Hepatic stellate cell (primary cell): ENCODE data around the gene RPS6KA4.

Experiments used
- DNase-seq: peaks from one replicate; pipeline ENCODE4 v3.0.0; 2011; ENCODE audit warnings: low spot score

Gene RPS6KA4

DNA sequence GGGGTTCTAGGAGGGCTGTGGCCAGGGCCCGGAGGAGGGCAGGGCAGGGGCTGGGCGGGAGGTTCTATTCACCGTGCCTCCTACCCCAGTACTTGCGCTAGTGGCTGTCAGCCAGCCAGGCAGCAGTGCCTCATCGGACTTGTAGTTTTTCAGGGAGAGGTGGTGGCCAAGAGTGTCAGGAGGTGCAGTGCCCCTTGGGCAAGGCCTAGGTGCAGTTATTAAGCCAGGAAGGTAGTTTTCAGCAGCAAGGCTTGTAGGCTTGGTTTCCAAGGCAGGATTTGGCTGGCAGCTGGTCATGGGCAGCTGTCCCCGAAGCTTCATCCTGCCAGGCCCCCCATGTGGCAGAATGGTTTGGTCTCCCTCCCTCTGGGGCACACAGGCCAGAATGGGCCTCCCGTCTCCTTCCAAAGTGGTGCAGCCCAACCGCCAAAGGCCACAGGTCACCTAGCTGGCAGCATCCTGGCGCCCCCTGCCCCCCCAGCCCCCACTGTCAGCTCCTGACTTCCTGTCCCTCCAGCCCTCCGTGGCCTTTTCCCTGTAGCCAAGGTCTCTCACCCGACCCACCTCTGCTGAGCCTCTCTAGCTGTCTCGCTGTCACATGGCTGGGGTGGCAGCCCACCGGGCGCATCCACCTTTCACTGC is 10.5 kb upstream of the RPS6KA4 start:
- no peak for DNase-seq

DNA sequence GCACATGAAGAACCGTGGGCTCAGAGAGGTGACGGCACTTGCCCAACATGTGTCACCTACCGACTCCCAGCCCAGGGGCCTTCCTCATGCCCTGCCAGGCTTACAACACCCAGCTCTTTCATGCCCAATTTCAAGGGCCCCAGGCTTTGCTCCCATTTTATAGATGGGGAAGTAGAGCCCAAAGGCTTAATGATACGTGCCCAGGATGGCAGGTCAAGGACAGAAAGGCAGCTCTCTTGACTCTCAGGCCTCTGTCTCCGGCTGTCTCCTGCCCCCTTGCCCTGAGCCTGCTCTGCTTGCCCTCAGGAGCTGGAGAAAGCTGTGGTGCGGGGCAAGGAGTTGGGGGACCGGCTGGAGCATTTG is 10.0 kb upstream of the RPS6KA4 start:
- DNase-seq = no peak

DNA sequence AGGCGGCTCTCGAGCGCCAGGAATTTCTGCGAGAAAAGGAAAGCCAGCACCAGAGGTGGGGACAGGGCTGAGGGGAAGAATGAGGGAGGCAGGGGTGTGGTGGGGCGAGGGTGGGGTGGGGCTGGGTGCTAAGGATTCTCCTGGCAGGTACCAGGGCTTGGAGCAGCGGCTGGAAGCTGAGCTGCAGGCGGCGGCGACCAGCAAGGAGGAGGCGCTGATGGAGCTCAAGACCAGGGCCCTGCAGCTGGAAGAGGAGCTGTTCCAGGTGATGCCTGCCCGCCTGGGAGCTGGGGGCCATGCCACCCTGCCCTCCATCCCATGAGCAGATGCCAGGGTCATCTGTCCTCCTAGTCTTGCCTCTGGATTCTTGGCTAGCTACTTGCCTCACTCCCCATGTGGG is 9.6 kb upstream of the RPS6KA4 start:
- DNase-seq = no peak

DNA sequence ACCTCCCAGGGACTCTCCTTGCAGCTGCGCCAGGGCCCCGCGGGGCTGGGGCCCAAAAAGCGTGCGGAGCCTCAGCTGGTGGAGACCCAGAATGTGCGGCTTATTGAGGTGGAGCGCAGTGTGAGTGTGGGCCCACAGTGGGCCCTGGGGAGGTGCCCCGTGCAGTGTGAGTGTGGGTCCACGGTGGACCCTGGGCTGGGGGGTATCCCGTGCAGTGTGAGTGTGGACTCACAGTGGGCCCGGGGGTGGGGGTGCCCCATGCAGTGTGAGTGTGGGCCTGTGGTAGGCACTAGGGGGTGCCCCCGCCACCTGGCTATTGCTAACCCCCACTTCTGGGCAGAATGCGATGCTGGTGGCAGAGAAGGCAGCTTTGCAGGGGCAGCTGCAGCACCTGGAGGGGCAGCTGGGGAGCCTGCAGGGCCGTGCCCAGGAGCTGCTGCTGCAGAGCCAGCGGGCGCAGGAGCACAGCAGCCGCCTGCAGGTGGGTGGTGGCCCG is 7.8 kb upstream of the RPS6KA4 start:
- no peak for DNase-seq

DNA sequence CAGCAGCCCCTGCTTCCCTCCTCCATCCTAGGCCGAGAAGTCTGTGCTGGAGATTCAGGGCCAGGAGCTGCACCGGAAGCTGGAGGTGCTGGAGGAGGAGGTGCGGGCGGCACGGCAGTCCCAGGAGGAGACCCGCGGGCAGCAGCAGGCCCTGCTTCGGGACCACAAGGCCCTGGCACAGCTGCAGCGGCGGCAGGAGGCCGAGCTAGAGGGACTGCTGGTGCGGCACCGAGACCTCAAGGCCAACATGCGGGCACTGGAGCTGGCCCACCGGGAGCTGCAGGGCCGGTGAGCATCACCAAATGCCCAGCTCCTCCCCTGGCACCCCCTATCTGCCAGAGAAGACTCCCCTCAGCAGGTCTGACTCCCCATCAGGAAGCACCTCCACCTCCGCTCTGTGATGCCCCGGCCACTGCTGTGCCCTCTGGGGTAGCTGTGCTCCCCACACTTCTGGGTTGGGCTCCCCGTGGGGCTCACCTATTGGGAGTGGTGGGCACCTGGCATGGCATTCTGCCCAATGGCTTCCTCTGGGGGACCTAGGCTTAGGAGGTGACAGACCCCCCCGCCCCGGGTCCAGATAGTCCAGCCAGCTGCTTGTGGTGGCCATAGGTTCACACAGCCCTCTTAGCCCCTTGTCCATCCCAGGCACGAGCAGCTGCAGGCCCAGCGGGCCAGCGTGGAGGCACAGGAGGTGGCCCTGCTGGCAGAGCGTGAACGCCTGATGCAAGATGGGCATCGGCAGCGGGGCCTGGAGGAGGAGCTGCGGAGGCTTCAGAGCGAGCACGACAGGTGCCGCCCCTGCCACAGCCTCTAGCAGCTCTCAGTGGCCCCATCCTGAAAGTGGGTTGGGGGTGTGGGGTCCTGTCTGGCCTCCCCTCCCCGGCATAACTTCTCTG is 6.6 kb upstream of the RPS6KA4 start:
- DNase-seq = no peak

DNA sequence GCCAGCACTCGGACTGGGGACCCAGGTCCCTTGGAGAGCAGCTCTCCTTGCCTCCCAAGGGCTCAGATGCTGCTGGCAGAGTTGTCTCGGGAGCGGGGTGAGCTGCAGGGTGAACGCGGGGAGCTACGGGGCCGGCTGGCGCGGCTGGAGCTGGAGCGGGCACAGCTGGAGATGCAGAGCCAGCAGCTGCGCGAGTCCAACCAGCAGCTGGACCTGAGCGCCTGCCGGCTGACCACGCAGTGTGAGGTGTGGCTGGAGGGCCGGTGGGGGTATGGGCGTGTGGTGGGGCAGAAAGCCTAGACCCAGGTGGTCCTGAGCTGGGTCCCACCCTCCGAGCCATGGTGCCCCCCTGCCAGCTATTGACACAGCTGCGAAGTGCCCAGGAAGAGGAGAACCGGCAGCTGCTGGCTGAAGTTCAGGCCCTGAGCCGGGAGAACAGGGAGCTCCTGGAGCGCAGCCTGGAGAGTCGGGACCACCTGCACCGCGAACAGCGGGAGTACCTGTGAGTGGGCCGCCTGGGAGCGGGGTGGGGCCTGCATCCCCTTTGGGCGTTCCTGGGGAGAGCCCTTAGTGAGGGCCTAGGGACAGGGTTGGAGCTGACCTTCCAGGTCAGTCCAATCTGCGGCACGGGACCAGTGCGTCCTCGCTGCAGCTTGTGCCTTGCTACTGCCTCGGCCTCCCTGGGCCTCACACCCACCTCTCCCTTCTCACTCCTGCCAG is 5.8 kb upstream of the RPS6KA4 start:
- DNase-seq = no peak

DNA sequence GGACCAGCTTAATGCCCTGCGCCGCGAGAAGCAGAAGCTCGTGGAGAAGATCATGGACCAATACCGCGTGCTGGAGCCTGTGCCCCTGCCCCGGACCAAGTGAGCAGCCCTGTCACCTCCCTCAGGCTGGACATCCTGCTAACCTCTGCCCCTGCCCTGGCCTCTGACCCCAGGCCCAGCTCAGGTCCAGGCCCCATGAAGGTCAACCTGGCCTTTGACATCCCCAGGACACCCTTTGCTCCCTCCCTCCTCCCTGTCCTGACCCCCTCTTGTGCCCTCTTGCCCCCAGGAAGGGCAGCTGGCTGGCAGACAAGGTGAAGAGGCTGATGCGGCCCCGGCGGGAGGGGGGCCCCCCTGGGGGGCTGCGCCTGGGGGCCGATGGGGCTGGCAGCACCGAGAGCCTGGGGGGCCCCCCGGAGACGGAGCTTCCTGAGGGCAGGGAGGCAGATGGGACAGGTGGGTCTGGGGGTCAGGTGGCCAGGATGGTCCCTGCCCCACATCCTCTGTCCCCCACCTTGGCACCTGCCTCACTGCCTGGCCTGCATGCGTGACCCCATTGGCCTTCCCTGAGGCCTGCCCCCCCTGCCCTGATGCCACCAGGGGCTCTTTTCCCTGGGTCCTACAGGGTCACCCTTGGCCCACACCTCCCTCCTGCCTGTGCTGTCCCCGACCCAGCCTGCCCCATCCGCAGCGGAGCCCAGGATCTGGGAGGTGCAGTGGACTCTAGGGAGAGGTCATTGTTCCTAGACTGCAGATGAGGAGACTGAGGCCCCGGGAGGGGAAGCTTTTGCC is 5.1 kb upstream of the RPS6KA4 start:
- DNase-seq = no peak

DNA sequence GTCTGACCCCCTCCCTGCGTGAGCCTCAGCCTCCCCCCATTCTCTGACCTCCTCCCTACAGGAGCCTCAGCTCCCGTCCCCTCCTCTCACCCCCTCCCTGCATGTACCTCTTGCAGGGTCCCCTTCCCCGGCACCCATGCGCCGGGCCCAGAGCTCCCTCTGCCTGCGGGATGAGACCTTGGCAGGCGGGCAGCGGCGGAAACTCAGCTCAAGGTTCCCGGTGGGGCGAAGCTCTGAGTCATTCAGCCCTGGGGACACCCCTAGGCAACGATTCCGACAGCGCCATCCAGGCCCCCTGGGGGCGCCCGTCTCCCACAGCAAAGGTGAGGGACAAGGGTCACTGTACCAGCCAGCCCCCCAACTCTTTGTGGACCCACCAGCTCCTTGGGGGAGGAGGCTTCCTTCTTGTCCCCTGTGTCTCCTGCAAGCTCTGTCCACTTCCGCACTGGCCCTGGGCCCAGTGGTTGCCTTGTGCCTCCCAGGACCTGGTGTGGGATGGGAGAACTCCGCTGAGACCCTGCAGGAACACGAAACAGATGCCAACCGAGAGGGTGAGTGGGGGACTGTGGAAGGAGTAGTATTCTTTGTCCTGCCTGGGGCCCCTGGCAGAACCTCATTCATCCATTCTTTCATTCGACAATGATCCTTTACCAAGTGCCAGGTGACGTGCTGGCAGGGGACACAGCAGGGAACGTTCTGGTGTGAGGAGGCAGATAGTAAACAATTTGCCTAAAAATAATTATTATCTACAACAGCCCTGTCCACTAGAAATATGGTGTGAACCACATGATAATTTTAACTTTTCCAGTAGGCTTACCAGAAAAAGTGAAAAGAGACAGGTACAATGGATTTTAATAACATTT is 3.7 kb upstream of the RPS6KA4 start:
- peak; percentile 97 for DNase-seq

DNA sequence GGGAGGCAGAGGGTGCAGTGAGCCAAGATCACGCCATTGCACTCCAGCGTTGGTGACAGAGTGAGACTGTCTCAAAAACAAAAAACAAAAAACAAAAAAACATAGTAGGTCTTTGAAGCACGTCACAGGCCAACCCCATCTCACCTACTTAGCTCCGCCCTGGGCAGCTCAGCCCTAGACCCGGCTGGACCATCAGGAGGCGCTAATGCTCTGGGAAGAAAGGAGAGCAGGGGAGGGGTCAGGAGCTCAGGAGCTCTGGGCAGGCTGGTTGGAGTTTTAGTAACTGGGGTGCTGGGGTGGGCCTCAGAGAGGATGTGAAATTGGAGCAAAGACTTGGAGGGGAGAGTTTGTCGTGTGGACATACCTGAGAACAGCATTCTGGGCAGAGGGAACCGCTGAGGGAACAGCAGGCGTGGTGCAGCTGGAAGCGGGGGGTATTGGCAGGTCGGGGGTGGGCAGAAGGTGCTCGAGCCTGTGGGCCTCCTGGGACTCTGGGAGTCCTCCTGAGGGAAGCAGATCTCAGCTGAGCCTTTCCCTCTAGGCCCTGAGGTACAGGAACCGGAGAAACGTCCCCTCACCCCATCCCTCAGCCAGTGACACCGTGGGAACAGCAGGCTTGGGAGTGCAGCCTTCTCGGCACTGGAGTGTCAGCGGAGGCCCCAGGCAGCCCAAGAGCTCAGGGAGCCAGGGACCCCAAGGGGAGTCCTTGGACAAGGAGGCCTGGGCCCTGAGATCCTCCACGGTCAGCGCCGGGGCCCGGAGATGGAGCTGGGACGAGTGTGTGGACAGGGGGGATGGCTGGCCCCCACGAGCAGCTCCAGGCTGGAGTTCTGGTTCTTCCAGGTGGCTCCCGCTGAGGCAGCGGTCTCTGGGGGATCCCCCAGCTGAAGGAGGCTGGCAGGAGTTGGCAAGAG is 2.2 kb upstream of the RPS6KA4 start:
- peak; percentile 48 for DNase-seq

DNA sequence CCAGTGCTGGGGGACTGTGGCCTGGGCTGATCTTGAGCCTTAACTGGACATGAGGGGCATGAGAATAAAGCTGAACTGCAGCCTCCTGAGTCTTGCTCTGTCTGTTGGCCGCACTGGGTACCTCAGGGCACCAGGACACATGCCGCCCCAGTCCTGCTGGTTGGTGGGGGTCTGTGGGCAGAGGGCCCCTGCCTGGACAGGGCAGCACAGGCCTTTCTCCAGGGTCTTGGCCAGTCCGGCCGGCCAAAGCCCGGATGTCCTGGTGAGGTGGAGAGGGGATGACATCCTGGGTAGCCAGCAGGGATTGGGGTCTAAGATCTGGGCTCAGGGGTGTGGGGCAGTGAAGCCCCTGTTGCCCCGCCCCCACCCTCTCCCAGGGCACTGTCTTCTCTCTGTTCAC is 1.5 kb upstream of the RPS6KA4 start:
- no peak for DNase-seq

DNA sequence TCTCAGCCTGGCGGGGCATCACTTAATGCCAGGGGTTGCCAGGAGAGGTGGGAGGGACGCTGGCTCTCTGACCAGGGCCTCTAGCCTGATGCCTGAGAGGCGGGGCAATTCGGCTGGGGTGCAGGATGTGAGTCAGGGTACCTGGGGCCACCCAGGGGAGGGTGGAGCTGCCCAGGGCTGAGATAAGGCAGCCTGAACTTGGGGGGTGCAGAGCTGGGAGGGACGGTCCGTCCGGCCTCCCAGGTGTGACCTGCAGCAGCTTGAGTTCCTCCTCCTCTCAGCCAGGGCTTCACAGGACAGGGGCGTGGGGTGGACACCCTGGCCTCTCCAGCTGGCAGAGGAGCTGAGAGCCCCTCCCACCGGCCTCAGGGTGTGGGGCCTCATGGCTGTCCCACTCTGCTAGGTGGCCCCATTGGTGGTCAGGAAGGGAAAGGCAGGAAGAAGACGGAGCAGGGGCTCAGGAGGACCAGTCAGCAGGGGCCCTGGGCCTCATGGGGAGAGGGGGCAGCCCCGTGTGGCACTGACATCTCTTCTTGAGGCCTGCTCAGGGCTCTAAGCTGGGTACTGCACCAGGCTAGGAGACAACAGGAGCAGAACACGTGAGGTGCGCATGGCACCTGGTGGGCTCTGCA is 942 bp upstream of the RPS6KA4 start:
- peak; percentile 43 for DNase-seq

DNA sequence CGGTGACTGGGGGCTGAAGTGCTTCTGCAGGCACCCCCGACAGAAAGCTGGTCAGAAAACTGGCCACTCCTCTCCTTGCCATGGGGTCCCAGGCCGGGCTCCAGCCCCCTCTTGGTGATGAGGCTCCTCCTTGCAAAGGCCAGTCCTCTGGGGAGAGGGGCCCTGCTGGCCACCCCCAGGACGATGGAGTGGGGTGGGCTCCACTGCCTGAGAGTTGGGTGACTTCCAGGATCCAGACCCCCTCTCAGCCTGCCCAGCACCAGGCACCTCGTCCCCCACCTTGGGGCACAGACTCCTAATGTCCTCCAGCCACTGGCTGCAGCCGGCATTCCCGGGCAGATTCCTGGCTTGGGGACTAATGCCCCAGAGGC is 441 bp upstream of the RPS6KA4 start:
- DNase-seq = no peak

DNA sequence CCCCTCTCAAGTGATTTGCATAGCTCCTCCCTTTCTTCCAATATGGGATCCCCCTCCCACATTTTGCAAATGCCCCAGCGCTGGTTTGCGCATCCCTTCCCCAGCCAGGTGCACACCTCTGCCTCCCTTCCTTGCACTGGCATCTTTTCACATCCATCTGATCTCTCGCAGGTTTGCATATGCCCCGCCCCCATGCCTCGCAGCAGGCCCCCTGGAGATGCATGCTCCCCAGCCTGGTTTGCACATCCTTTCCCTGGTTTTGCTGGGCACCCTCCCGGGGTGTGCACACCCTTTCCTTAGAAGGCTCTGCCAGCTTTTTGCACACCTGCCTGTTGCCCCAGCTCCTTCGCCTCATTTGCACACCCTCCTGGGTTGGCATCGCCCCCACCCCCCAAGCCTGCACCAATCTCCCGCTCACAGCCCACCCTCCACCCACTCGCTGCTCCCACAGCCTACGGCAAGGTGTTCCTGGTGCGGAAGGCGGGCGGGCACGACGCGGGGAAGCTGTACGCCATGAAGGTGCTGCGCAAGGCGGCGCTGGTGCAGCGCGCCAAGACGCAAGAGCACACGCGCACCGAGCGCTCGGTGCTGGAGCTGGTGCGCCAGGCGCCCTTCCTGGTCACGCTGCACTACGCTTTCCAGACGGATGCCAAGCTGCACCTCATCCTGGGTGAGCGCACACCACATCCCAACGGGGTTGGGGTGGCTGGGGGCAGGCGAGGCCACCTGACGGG is 917 bp downstream of the RPS6KA4 start:
- DNase-seq = no peak

DNA sequence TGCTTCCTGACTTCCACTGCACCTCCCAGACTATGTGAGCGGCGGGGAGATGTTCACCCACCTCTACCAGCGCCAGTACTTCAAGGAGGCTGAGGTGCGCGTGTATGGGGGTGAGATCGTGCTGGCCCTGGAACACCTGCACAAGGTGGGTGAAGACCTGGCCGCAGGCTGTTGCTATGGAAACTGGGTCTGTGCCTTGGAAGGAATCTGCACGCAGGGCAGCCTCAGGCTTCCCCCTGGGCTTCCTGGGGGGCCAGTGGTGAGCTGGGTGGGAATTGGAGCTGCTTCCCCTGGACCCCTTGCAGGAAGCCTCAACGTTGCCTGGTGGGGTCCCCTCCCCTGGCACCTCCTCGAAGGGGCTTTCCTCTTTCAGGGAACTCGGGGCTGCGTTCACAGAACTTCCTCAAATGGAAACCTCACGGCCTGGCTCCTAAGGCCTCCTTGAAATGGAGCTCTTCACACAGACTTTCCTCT is 1.5 kb downstream of the RPS6KA4 start:
- no peak for DNase-seq

DNA sequence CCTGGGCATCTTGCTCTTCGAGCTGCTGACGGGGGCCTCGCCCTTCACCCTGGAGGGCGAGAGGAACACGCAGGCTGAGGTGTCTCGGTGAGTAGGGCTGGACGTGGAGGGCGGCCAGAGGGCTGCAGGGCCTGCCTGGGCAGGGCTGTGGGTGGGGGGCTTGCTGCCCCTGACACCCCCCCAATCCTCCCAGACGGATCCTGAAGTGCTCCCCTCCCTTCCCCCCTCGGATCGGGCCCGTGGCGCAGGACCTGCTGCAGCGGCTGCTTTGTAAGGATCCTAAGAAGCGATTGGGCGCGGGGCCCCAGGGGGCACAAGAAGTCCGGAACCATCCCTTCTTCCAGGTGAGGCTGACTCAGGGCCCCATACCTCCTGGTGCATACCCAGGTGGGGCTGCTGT is 2.7 kb downstream of the RPS6KA4 start:
- DNase-seq = no peak

DNA sequence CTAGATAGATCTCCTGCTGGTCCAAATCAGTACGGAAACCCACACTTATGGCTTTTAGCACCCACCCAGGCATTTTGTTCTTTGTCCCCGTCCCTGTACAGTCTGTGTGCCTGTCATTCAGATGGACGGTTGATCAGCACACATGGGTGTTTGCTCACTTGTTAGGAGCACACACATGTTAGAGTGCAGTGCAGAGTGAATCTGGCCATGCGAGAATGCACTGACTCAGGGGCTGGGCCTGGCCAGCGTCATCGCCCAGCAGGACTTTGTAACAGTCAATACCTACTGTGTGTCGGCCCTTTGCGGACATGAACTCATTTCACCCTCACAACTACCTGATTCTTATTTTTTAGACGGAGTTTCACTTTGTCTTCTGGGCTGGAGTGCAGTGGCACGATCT is 3.4 kb downstream of the RPS6KA4 start:
- DNase-seq = no peak

DNA sequence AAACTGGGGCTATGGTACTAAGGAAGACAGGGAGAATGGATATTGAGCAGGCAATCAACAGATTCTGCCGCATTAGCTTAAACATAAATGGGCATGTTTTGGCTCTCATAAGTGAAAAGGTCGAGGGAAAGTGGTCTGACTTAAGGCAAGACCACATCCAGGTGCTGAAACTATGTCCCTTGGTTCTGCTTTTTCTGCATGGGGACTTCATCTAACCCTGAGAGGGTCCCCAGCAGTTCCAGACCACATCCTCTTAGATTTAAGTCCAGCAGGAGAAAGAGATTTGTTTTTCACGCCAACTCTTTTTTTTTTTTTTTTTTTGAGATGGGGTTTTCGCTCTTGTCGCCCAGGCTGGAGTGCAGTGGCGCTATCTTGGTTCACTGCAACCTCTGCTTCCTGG is 5.5 kb downstream of the RPS6KA4 start:
- DNase-seq = no peak

DNA sequence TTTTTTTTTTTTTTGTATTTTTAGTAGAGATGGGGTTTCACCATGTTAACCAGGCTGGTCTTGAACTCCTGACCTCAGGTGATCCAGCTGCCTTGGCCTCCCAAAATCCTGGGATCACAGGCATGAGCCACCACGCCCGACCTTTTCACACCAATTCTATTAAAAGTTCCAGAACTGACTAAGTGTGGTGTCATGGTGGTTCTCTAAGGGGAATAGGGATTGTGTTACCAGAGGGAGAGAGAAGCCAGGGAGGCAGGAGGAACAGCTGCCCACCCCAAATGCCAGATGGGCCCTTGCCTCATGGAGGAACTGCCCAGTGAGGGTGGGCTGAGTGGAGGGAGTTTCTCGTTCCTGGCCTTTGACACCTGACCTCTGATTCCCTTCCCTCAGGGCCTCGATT is 5.9 kb downstream of the RPS6KA4 start:
- no peak for DNase-seq

DNA sequence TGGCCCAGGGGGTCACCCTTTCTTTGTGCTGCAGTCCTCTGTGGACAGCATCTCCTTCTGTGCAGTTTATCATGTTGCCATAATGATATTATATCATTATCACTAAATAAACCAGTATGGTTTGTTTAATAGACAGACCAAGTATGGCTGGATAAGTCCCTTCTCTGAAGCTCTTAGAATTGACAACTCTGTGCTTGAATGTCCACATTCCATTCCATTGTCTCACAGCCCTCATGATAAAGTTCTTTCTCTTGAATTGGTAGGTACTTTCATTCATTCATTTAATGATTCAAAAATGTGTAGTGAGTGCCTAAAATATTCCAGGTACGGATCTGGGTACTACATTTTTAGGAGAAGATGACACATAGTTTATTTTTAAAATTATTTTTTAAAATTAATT is 7.8 kb downstream of the RPS6KA4 start:
- DNase-seq = no peak
